Fibroblast of lung (primary cell): Measurements from ENCODE around the gene RBMS1. TPM values are rescaled to one million over a fixed set of nuclear protein-coding genes. Genes with fewer than 3 reads are reported as not detected.
A peak's percentile ranks its signal among the peaks of the same experiment; 100 is the strongest.

Experiments
- DNase-seq, 2 donors: peaks; one replicate each; pipeline versions ENCODE4 v3.0.0 to v3.0.0-alpha.2; 2010; ENCODE audit warnings: low read depth in 2 of 2
- H2AFZ ChIP-seq: 2 replicates; pipeline ENCODE4 v1.5.1; 2012; ENCODE audit warnings: low read length, control low read depth, inconsistent platforms
- H3K27ac ChIP-seq: 2 replicates; pipeline ENCODE4 v1.5.1; 2011; ENCODE audit warnings: low read length, control low read depth; ENCODE audit not compliant: insufficient read depth
- H3K27me3 ChIP-seq: 2 replicates; pipeline ENCODE4 v1.5.1; 2011; ENCODE audit warnings: mild to moderate bottlenecking, low read length; ENCODE audit not compliant: control insufficient read depth, insufficient read depth
- H3K36me3 ChIP-seq: 2 replicates; pipeline ENCODE4 v1.5.1; 2011; ENCODE audit warnings: low read length; ENCODE audit not compliant: control insufficient read depth, insufficient read depth
- H3K4me1 ChIP-seq: 2 replicates; pipeline ENCODE4 v1.5.1; 2011; ENCODE audit warnings: low read length; ENCODE audit not compliant: control insufficient read depth, insufficient read depth; ENCODE audit errors: extremely low read depth
- H3K4me2 ChIP-seq: 2 replicates; pipeline ENCODE4 v1.5.1; 2011; ENCODE audit warnings: low read length, control low read depth; ENCODE audit not compliant: insufficient read depth; ENCODE audit errors: extremely low read depth
- H3K4me3 ChIP-seq, 4 experiments: fragments of 200-600 bp in 1 of 4; sonication (generic) in 1 of 4; replicated peaks in 1 of 4; 2 replicates each; pipeline ENCODE4 v1.5.1; 2011 to 2016; ENCODE audit warnings: low read length in 4 of 4, low read depth in 3 of 4, mild to moderate bottlenecking in 3 of 4, control low read depth in 2 of 4, inconsistent platforms in 1 of 4, mixed read lengths in 1 of 4; ENCODE audit not compliant: insufficient read depth in 1 of 4; ENCODE audit errors: control extremely low read depth in 1 of 4
- H3K79me2 ChIP-seq: 2 replicates; pipeline ENCODE4 v1.5.1; 2012; ENCODE audit warnings: mild to moderate bottlenecking, low read length, inconsistent platforms; ENCODE audit not compliant: control insufficient read depth, insufficient read depth
- H3K9ac ChIP-seq: 2 replicates; pipeline ENCODE4 v1.5.1; 2011; ENCODE audit warnings: mild to moderate bottlenecking, low read length, control low read depth; ENCODE audit not compliant: insufficient read depth
- H3K9me3 ChIP-seq: 2 replicates; pipeline ENCODE4 v1.5.1; 2012; ENCODE audit warnings: low read depth, low read length; ENCODE audit not compliant: control insufficient read depth, insufficient read depth
- H4K20me1 ChIP-seq: 2 replicates; pipeline ENCODE4 v1.5.1; 2011; ENCODE audit warnings: low read length; ENCODE audit not compliant: control insufficient read depth, insufficient read depth; ENCODE audit errors: extremely low read depth
- EZH2 ChIP-seq: IDR thresholded peaks from 2 replicates; pipeline ENCODE4 v1.5.1; 2012; ENCODE audit warnings: low read length, control low read depth, mild to moderate bottlenecking; ENCODE audit errors: missing control alignments
- polyA plus RNA-seq, 2 donors: library from polyadenylated mRNA; depleted of rRNA in 1 of 2; stranded (reverse) in 1 of 2; unstranded in 1 of 2; fragments of >200 nt; gene quantifications; 2 replicates each; pipeline ENCODE4 v1.2.1, GENCODE V29; 2011 to 2012; ENCODE audit warnings: missing spikeins in 1 of 2
- total RNA-seq: library from RNA; depleted of rRNA; stranded (reverse); fragments of >200 nt; gene quantifications from 2 replicates; pipeline ENCODE4 v1.2.1, GENCODE V29; 2014
- TF ChIP-seq, protein P1 (sequence below), 2 donors: IDR thresholded peaks in 1 of 2; conservative IDR thresholded peaks in 1 of 2; 1 replicate in 1 of 2; 2 replicates in 1 of 2; pipeline ENCODE4 v1.5.1; 2011 to 2012; ENCODE audit warnings: low read length in 2 of 2, control low read depth in 1 of 2, inconsistent platforms in 1 of 2, low read depth in 1 of 2, mild to moderate bottlenecking in 1 of 2

The RBMS1 gene
- total and polyA plus RNA-seq, 2 donors (not counting 1 experiment from before 2014, with no cell fraction given): 77.3 to 146 TPM

DNA sequence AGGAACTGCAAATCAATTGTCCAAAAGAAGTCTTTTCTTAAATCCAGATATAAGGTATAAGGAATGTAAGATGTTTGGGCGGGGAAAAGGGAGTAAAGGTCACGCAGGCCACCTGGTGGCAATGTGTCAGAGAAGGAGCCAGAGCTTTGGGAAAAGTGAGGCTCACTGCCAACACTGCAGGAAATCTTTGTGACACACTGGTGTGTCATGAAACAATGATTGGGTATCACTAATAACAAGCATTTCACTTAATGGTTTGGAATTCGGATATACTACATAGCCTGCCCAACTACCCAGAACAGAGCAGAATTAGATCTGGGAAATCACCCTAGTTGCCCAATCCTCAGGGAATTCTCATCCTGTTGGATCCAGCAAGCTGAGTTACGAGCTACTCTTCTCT, 61.0 kb downstream of the RBMS1 start:
- Histone ChIP-seq H3K79me2 (peaks cover 20% of the 10 kb centered on the region), H3K4me2 (peak overlapping the region; percentile 33), H2AFZ (no peak overlapping the region), H3K9me3 (no peaks in the 10 kb centered on the region), H3K9ac (no peak overlapping the region), H3K4me1 (peaks cover 16% of the 10 kb centered on the region), H3K4me3 (no peak overlapping the region), H3K27ac (no peak overlapping the region), H3K27me3 (no peaks in the 10 kb centered on the region), H3K36me3 (no peaks in the 10 kb centered on the region), H4K20me1 (no peaks in the 10 kb centered on the region)
- TF ChIP-seq, protein P1, sequence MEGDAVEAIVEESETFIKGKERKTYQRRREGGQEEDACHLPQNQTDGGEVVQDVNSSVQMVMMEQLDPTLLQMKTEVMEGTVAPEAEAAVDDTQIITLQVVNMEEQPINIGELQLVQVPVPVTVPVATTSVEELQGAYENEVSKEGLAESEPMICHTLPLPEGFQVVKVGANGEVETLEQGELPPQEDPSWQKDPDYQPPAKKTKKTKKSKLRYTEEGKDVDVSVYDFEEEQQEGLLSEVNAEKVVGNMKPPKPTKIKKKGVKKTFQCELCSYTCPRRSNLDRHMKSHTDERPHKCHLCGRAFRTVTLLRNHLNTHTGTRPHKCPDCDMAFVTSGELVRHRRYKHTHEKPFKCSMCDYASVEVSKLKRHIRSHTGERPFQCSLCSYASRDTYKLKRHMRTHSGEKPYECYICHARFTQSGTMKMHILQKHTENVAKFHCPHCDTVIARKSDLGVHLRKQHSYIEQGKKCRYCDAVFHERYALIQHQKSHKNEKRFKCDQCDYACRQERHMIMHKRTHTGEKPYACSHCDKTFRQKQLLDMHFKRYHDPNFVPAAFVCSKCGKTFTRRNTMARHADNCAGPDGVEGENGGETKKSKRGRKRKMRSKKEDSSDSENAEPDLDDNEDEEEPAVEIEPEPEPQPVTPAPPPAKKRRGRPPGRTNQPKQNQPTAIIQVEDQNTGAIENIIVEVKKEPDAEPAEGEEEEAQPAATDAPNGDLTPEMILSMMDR (conservative IDR thresholded peaks at IDR 0.05 in 1 of 2, IDR thresholded peaks at IDR 0.05 in 1 of 2; ENCODE audit: low read depth in 1 of 2, low read length in 2 of 2): no peak
- no peak for TF ChIP-seq EZH2
- peak; percentile 50 to 83 for DNase-seq

- TF ChIP-seq, protein P1 (conservative IDR thresholded peaks at IDR 0.05 in 1 of 2, IDR thresholded peaks at IDR 0.05 in 1 of 2; ENCODE audit: low read depth in 1 of 2, low read length in 2 of 2): no peak
- no peak for TF ChIP-seq EZH2
- no peaks in the 10 kb centered on the region for H3K9me3 ChIP-seq
Measured at GRCh38 chr2:160431441-160431840, 62.2 kb downstream of the RBMS1 start.

GRCh38 chr2:160430001-160430344, 63.6 kb downstream of the RBMS1 start:
- H3K9me3 ChIP-seq: no peaks in the 10 kb centered on the region
- H3K27ac ChIP-seq: no peak overlapping the region
- H3K4me1 ChIP-seq: peaks cover 24% of the 10 kb centered on the region
- H3K36me3 ChIP-seq: no peaks in the 10 kb centered on the region
- no peaks in the 10 kb centered on the region for H4K20me1 ChIP-seq
- H3K4me2 ChIP-seq: no peak overlapping the region
- H3K27me3 ChIP-seq: no peaks in the 10 kb centered on the region
- H2AFZ ChIP-seq: no peak overlapping the region
- H3K4me3 ChIP-seq: no peak overlapping the region
- no peak overlapping the region for H3K9ac ChIP-seq
- TF ChIP-seq, protein P1 (conservative IDR thresholded peaks at IDR 0.05 in 1 of 2, IDR thresholded peaks at IDR 0.05 in 1 of 2; ENCODE audit: low read depth in 1 of 2, low read length in 2 of 2): no peak
- no peak for TF ChIP-seq EZH2
- peaks cover 19% of the 10 kb centered on the region for H3K79me2 ChIP-seq
- no peak for DNase-seq

More at GRCh38 chr2:160431441-160431840, 62.2 kb downstream of the RBMS1 start:
- H3K79me2 ChIP-seq: peaks cover 25% of the 10 kb centered on the region
- H2AFZ ChIP-seq: no peak overlapping the region
- no peak overlapping the region for H3K4me2 ChIP-seq
- H3K27ac ChIP-seq: no peak overlapping the region
- peaks cover 21% of the 10 kb centered on the region for H3K4me1 ChIP-seq
- H3K27me3 ChIP-seq: no peaks in the 10 kb centered on the region
- DNase-seq: no peak
- H4K20me1 ChIP-seq: no peaks in the 10 kb centered on the region
- H3K36me3 ChIP-seq: no peaks in the 10 kb centered on the region
- no peak overlapping the region for H3K9ac ChIP-seq
- H3K4me3 ChIP-seq: no peak overlapping the region
